HEK293T (cell line): ENCODE data around the gene MYO1H.

Experiments used
- BHLHE40 ChIP-seq: fragments of 450-650 bp; IDR thresholded peaks from 2 replicates; pipeline ENCODE4 v1.6.1; 2016; ENCODE audit warnings: mild to moderate bottlenecking, moderate library complexity, borderline replicate concordance
- FOXK2 ChIP-seq: fragments of 450-650 bp; IDR thresholded peaks from 2 replicates; pipeline ENCODE4 v1.6.1; 2016; ENCODE audit warnings: mild to moderate bottlenecking
- L3MBTL2 ChIP-seq: fragments of 450-650 bp; conservative IDR thresholded peaks from 2 replicates; pipeline ENCODE4 v1.6.1; 2016; ENCODE audit warnings: mild to moderate bottlenecking
- SP1 ChIP-seq: fragments of 450-650 bp; IDR thresholded peaks from 2 replicates; pipeline ENCODE4 v1.6.1; 2017
- SUZ12 ChIP-seq: fragments of 450-650 bp; IDR thresholded peaks from 2 replicates; pipeline ENCODE4 v1.6.1; 2016; ENCODE audit warnings: mild to moderate bottlenecking
- TARDBP ChIP-seq: fragments of 450-650 bp; IDR thresholded peaks from 2 replicates; pipeline ENCODE4 v1.6.1; 2016

- TF ChIP-seq L3MBTL2 (no peak), BHLHE40 (no peak), FOXK2 (no peak), TARDBP (no peak), SUZ12 (no peak), SP1 (no peak)
Measured at GRCh38 chr12:109330282-109331230, 17.1 kb upstream of the MYO1H start.
